GM12878 (cell line): ENCODE measurements around the gene LHFPL2. TPM values are rescaled to one million over a fixed set of nuclear protein-coding genes. Genes with fewer than 3 reads are reported as not detected.

ENCODE experiments used
- ATAC-seq: fragments of 200-7000 bp; cut with Tn5 transposase; 3 replicates; pipeline ENCODE4 v1.9.1; 2020; ENCODE audit warnings: mild to moderate bottlenecking, moderate library complexity
- BruUV-seq: library from RNA; stranded (reverse); fragments of 400-500 nt; replicated peaks from 2 replicates; lab custom pipeline; 2021; lab: Mats Ljungman, UMichigan
- CTCF ChIA-PET: fragments of 300-600 bp; sonication (Branson Sonifier 250); formaldehyde crosslinking; extraction: SDS; loops from one replicate; lab custom pipeline; 2021; ENCODE audit warnings: inconsistent platforms; lab: Yijun Ruan, JAX
- POLR2A ChIA-PET: fragments of 350-600 bp; formaldehyde crosslinking; extraction: SDS; loops from one replicate; lab custom pipeline; 2021; ENCODE audit warnings: inconsistent platforms; lab: Charles Lee
- RAD21 ChIA-PET: fragments of 300-600 bp; sonication (Branson Sonifier 250); formaldehyde crosslinking; loops from one replicate; lab custom pipeline; 2023; ENCODE audit warnings: antibody characterized with exemption; ENCODE audit not compliant: unreplicated experiment; lab: Charles Lee
- SMC1A ChIA-PET: fragments of 300-600 bp; sonication (Branson Sonifier 250); formaldehyde crosslinking; loops from one replicate; lab custom pipeline; 2023; ENCODE audit not compliant: unreplicated experiment, uncharacterized antibody; lab: Charles Lee
- DNase-seq: peaks from one replicate; pipeline ENCODE4 v3.0.0-alpha.2; 2011; ENCODE audit warnings: low read depth, low spot score
- FAIRE-seq: peaks from 3 replicates; lab custom pipeline; 2011; peaks lifted over from hg19 to GRCh38; lab: Jason Lieb, UNC
- H2AFZ ChIP-seq: 2 replicates; pipeline ENCODE4 v1.6.0; 2011; ENCODE audit warnings: low read depth, low read length, control low read depth; ENCODE audit not compliant: control insufficient read depth
- H3K27ac ChIP-seq: 2 replicates; pipeline ENCODE4 v1.5.1; 2011; ENCODE audit warnings: control low read depth; ENCODE audit not compliant: control insufficient read depth, insufficient read depth
- H3K27me3 ChIP-seq, 2 experiments: replicated peaks in 1 of 2; 2 replicates each; pipeline versions ENCODE4 v1.6.0 to v1.6.1; 2011; ENCODE audit warnings: low read length in 1 of 2; ENCODE audit not compliant: control insufficient read depth in 2 of 2, insufficient read depth in 2 of 2
- H3K36me3 ChIP-seq, 2 experiments: 2 replicates each; pipeline ENCODE4 v1.5.1; 2011; ENCODE audit warnings: low read length in 1 of 2; ENCODE audit not compliant: control insufficient read depth in 2 of 2, insufficient read depth in 2 of 2
- H3K4me1 ChIP-seq: 2 replicates; pipeline ENCODE4 v1.6.1; 2011; ENCODE audit warnings: mild to moderate bottlenecking, low read length, moderate library complexity, mixed read lengths; ENCODE audit not compliant: control insufficient read depth, insufficient read depth
- H3K4me2 ChIP-seq: 2 replicates; pipeline ENCODE4 v1.6.0; 2011; ENCODE audit warnings: control low read depth; ENCODE audit not compliant: control insufficient read depth, insufficient read depth
- H3K4me3 ChIP-seq: fragments of 200-600 bp; sonication (generic); 2 replicates; pipeline ENCODE4 v1.5.1; 2016
- H3K79me2 ChIP-seq: 2 replicates; pipeline ENCODE4 v1.6.0; 2011; ENCODE audit warnings: low read length; ENCODE audit not compliant: control insufficient read depth, insufficient read depth
- H3K9ac ChIP-seq: 2 replicates; pipeline ENCODE4 v1.8.0; 2011; ENCODE audit warnings: low read length, control low read depth, mixed read lengths; ENCODE audit not compliant: control insufficient read depth, insufficient read depth
- H3K9me3 ChIP-seq: replicated peaks from 3 replicates; pipeline ENCODE4 v1.5.1; 2011; ENCODE audit warnings: mild to moderate bottlenecking, low read length; ENCODE audit not compliant: control insufficient read depth, insufficient read depth
- H4K20me1 ChIP-seq: 2 replicates; pipeline ENCODE4 v1.6.0; 2011; ENCODE audit not compliant: control insufficient read depth, insufficient read depth
- CBX3 ChIP-seq: fragments of 200-600 bp; sonication (generic); IDR thresholded peaks from 2 replicates; pipeline ENCODE4 v1.6.1; 2016; ENCODE audit warnings: low read depth, borderline replicate concordance
- CBX5 ChIP-seq: sonication (generic); IDR thresholded peaks from 2 replicates; pipeline ENCODE4 v1.6.1; 2016; ENCODE audit warnings: low read depth, moderate library complexity, mild to moderate bottlenecking, inconsistent platforms
- CEBPB ChIP-seq, 2 experiments: fragments of 150-350 bp in 1 of 2; IDR thresholded peaks; 2 replicates each; pipeline ENCODE4 v1.6.1; 2012 to 2014; ENCODE audit warnings: low read depth in 2 of 2, low read length in 2 of 2, borderline replicate concordance in 1 of 2, inconsistent platforms in 1 of 2
- CHD1 ChIP-seq: IDR thresholded peaks from 2 replicates; pipeline ENCODE4 v1.6.1; 2012; ENCODE audit warnings: low read depth, low read length, improper control_type of control experiment
- CHD2 ChIP-seq: IDR thresholded peaks from 2 replicates; pipeline ENCODE4 v1.6.1; 2011; ENCODE audit warnings: low read depth, low read length, improper control_type of control experiment, borderline replicate concordance
- HDAC6 ChIP-seq: fragments of 200-600 bp; sonication (generic); IDR thresholded peaks from one replicate; pipeline ENCODE4 v1.8.0; 2017; ENCODE audit warnings: antibody characterized with exemption; ENCODE audit not compliant: unreplicated experiment
- JUNB ChIP-seq: IDR thresholded peaks from 2 replicates; pipeline ENCODE4 v1.6.1; 2016; ENCODE audit warnings: antibody characterized with exemption, mild to moderate bottlenecking
- KLF5 ChIP-seq: fragments of 450-650 bp; IDR thresholded peaks from 2 replicates; pipeline ENCODE4 v1.6.1; 2014; ENCODE audit warnings: mild to moderate bottlenecking; ENCODE audit not compliant: partially characterized antibody
- MEF2B ChIP-seq: fragments of 450-650 bp; IDR thresholded peaks from 2 replicates; pipeline ENCODE4 v1.6.1; 2018; ENCODE audit warnings: mild to moderate bottlenecking, moderate library complexity; ENCODE audit not compliant: partially characterized antibody, poor library complexity, severe bottlenecking
- POLR2A ChIP-seq: IDR thresholded peaks from 2 replicates; pipeline ENCODE4 v1.6.1; 2011; ENCODE audit warnings: low read depth, mild to moderate bottlenecking, low read length
- RB1 ChIP-seq: fragments of 450-650 bp; formaldehyde crosslinking; IDR thresholded peaks from 2 replicates; pipeline ENCODE4 v1.6.1; 2017; ENCODE audit warnings: mild to moderate bottlenecking, borderline replicate concordance
- SMARCA5 ChIP-seq: fragments of 450-650 bp; IDR thresholded peaks from 2 replicates; pipeline ENCODE4 v1.6.1; 2017; ENCODE audit warnings: mild to moderate bottlenecking
- SREBF2 ChIP-seq: IDR thresholded peaks from 2 replicates; pipeline ENCODE4 v1.6.1; 2012; ENCODE audit warnings: mild to moderate bottlenecking, low read length
- STAT3 ChIP-seq: IDR thresholded peaks from 2 replicates; pipeline ENCODE4 v1.6.1; 2011; ENCODE audit warnings: low read depth, low read length, improper control_type of control experiment
- WGBS: methylation state at CpG from one replicate; pipeline ENCODE4 v1.1.6; 2016; ENCODE audit warnings: low lambda C conversion rate; ENCODE audit not compliant: insufficient replicate concordance, insufficient coverage; ENCODE audit errors: missing lambda C conversion rate; 5-methylcytosine and 5-hydroxymethylcytosine counted together
- in situ Hi-C: fragments of 300-500 bp; cut with MboI; formaldehyde crosslinking; loops from 9 replicates; pipeline ENCODE4 v1.14.3; 2018; ENCODE audit warnings: mixed read lengths
- intact Hi-C: fragments of 100-400 bp; cut with micrococcal nuclease; formaldehyde crosslinking; loops from one replicate; pipeline ENCODE4 v1.14.2; 2022; ENCODE audit not compliant: unreplicated experiment
- polyA plus RNA-seq, 11 experiments: library from polyadenylated mRNA; depleted of rRNA in 4 of 11; unstranded in 6 of 11; stranded (reverse) in 5 of 11; fragments of >200 nt; fragmentation: Nextera tagmentation in 4 of 11; fragmentation: Illumina TruSeq in 1 of 11; extraction: Ambion mirVana in 4 of 11; extraction: Trizol in 1 of 11; gene quantifications; 1 replicate in 1 of 11; 2 replicates in 10 of 11; pipeline versions ENCODE4 v1.2.1 to v1.2.3, GENCODE V29; 2011 to 2016; ENCODE audit warnings: inconsistent platforms in 2 of 11, missing spikeins in 2 of 11, low read depth in 1 of 11
- total RNA-seq, 4 experiments: library from RNA; depleted of rRNA in 3 of 4; stranded (reverse); fragments of >200 nt in 3 of 4; fragmentation: Illumina TruSeq in 1 of 4; extraction: Trizol in 1 of 4; gene quantifications; 2 replicates each; pipeline versions ENCODE4 v1.2.1 to v1.2.3, GENCODE V29; 2013 to 2021
- TF ChIP-seq, protein P1 (sequence below): fragments of 450-650 bp; IDR thresholded peaks from 2 replicates; pipeline ENCODE4 v1.6.1; 2017; ENCODE audit warnings: borderline replicate concordance
- TF ChIP-seq, protein P2 (sequence below): IDR thresholded peaks from 2 replicates; pipeline ENCODE4 v1.6.1; 2011; ENCODE audit warnings: borderline replicate concordance, low read depth, mild to moderate bottlenecking, moderate library complexity, mixed read lengths, low read length; ENCODE audit not compliant: insufficient read depth; ENCODE audit errors: extremely low read length
- TF ChIP-seq, protein P3 (sequence below): fragments of 450-650 bp; formaldehyde crosslinking; IDR thresholded peaks from 2 replicates; pipeline ENCODE4 v1.4.0; 2022; ENCODE audit warnings: mild to moderate bottlenecking, moderate library complexity
- TF ChIP-seq, protein P4 (sequence below): IDR thresholded peaks from 2 replicates; pipeline ENCODE4 v1.6.1; 2011; ENCODE audit warnings: low read depth, mild to moderate bottlenecking, low read length, moderate library complexity, borderline replicate concordance; ENCODE audit errors: extremely low read depth

LHFPL2 gene
- total and polyA plus RNA-seq, 10 of the 15 experiments (the other 5 are each of a cell fraction or from before 2014, with no cell fraction given): 4.1 to 21.8 (median 12.5) TPM

DNA sequence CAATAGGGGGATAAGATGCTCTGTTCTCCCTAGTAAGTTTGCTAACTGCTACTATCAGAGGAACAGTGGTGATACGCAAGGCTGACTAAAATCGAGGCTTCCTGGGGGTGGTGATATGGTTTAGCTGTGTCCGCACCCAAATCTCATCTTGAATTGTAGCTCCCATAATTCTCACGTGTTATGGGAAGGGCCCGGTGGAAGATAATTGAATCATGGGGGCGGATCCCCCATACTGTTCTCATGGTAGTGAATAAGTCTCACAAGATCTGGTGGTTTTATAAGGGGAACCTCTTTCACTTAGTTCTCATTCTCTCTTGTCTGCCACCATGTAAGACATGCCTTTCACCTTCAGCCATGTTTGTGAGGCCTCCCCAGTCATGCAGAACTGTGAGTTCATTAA lies 135.1 kb downstream of the LHFPL2 start (continued):
- TF ChIP-seq MEF2B (no peak), SREBF2 (no peak)
- TF ChIP-seq, protein P1, sequence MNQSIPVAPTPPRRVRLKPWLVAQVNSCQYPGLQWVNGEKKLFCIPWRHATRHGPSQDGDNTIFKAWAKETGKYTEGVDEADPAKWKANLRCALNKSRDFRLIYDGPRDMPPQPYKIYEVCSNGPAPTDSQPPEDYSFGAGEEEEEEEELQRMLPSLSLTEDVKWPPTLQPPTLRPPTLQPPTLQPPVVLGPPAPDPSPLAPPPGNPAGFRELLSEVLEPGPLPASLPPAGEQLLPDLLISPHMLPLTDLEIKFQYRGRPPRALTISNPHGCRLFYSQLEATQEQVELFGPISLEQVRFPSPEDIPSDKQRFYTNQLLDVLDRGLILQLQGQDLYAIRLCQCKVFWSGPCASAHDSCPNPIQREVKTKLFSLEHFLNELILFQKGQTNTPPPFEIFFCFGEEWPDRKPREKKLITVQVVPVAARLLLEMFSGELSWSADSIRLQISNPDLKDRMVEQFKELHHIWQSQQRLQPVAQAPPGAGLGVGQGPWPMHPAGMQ: no peak

DNA sequence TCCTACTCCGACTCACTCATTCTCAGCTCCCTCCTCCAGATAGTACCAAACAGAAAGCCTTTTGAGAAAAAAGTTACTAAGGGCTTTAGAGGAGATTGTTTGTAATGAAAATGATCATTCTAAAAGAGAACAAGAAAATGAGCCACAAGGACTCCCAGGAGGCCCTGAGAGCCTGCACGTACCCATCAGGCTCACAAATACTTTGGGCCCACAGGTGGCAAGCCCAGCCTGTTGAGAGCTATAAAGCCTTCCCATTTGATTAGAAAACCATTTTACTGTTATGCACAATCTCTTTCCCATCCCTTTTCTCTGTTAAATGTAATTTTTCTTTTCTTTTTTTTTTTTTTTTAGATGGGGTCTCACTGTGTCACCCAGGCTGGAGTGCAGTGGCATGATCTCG lies 136.1 kb downstream of the LHFPL2 start:
- Histone ChIP-seq H3K27me3 (no peaks in the 10 kb centered on the region), H4K20me1 (0 out of 2 replicates have a peak, but pooled peaks cover 5% of the 10 kb centered on the region), H3K9ac (no peak overlapping the region), H3K4me2 (no peak overlapping the region), H3K27ac (no peak overlapping the region), H3K79me2 (no peaks in the 10 kb centered on the region; the same call in 1 of the 2 replicates), H3K36me3 (peaks cover 0 to 5% of the 10 kb centered on the region in 2 experiments; a peak in 2 of 4 replicates), H3K4me3 (no peak overlapping the region), H3K4me1 (peaks cover 9% of the 10 kb centered on the region), H3K9me3 (no peaks in the 10 kb centered on the region), H2AFZ (no peak overlapping the region)
- ChIA-PET POLR2A (no interaction called here), RAD21 (no interaction called here), SMC1A (interaction anchor here (1.3 to 2.1 kb wide), 5 partner anchors 10 to 453 kb away, joined by 3 to 6 read pairs (median 3); no protein-coding TSS in a partner anchor), CTCF (interaction anchor here (0.6 to 1.5 kb wide), 2 partner anchors 45 to 1177 kb away, joined by 3 read pairs; no protein-coding TSS in a partner anchor)
- ATAC-seq (no peak), FAIRE-seq (no peak), DNase-seq (no peak)
- TF ChIP-seq CBX3 (no peak), CHD2 (no peak), SMARCA5 (no peak), RB1 (no peak), STAT3 (no peak), CBX5 (no peak), POLR2A (no peak), CEBPB (IDR thresholded peaks at IDR 0.05; ENCODE audit: borderline replicate concordance in 1 of 2, low read depth in 2 of 2, low read length in 2 of 2) (no peak), JUNB (no peak), CHD1 (no peak), HDAC6 (no peak), KLF5 (no peak)
- TF ChIP-seq, protein P2, sequence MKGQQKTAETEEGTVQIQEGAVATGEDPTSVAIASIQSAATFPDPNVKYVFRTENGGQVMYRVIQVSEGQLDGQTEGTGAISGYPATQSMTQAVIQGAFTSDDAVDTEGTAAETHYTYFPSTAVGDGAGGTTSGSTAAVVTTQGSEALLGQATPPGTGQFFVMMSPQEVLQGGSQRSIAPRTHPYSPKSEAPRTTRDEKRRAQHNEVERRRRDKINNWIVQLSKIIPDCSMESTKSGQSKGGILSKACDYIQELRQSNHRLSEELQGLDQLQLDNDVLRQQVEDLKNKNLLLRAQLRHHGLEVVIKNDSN: no peak
- TF ChIP-seq, protein P3, sequence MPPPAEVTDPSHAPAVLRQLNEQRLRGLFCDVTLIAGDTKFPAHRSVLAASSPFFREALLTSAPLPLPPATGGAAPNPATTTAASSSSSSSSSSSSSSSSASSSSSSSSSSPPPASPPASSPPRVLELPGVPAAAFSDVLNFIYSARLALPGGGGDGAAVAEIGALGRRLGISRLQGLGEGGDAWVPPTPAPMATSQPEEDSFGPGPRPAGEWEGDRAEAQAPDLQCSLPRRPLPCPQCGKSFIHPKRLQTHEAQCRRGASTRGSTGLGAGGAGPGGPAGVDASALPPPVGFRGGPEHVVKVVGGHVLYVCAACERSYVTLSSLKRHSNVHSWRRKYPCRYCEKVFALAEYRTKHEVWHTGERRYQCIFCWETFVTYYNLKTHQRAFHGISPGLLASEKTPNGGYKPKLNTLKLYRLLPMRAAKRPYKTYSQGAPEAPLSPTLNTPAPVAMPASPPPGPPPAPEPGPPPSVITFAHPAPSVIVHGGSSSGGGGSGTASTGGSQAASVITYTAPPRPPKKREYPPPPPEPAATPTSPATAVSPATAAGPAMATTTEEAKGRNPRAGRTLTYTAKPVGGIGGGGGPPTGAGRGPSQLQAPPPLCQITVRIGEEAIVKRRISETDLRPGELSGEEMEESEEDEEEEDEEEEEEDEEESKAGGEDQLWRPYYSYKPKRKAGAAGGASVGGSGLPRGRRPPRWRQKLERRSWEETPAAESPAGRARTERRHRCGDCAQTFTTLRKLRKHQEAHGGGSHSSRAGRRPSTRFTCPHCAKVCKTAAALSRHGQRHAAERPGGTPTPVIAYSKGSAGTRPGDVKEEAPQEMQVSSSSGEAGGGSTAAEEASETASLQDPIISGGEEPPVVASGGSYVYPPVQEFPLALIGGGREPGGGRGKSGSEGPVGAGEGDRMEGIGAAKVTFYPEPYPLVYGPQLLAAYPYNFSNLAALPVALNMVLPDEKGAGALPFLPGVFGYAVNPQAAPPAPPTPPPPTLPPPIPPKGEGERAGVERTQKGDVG (CRISPR knock-in tag): no peak
- TF ChIP-seq, protein P4, sequence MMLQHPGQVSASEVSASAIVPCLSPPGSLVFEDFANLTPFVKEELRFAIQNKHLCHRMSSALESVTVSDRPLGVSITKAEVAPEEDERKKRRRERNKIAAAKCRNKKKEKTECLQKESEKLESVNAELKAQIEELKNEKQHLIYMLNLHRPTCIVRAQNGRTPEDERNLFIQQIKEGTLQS: no peak
- in situ Hi-C loops (no loop called here), intact Hi-C loops (no loop called here)
- no TSS peak for BruUV-seq
- 75% methylated on average over 2 of the region's 3 CpGs for WGBS
